Hepatocyte (in vitro differentiated cells): Measurements from ENCODE around the gene JAK1.

Experiments
- EZH2 ChIP-seq: fragments of 200-600 bp; sonication (generic); IDR thresholded peaks from 2 replicates; pipeline ENCODE4 v1.6.1; 2016; ENCODE audit warnings: antibody characterized with exemption, mild to moderate bottlenecking, borderline replicate concordance
- EZH2phosphoT487 ChIP-seq: fragments of 200-600 bp; sonication (generic); IDR thresholded peaks from one replicate; pipeline ENCODE4 v1.6.1; 2018; ENCODE audit warnings: antibody characterized with exemption, mild to moderate bottlenecking, low read depth, moderate library complexity; ENCODE audit not compliant: unreplicated experiment, severe bottlenecking
- TF ChIP-seq, protein P1 (sequence below): fragments of 200-600 bp; sonication (generic); IDR thresholded peaks from 2 replicates; pipeline ENCODE4 v1.5.1; 2016; ENCODE audit warnings: antibody characterized with exemption, mild to moderate bottlenecking; ENCODE audit not compliant: poor library complexity

DNA sequence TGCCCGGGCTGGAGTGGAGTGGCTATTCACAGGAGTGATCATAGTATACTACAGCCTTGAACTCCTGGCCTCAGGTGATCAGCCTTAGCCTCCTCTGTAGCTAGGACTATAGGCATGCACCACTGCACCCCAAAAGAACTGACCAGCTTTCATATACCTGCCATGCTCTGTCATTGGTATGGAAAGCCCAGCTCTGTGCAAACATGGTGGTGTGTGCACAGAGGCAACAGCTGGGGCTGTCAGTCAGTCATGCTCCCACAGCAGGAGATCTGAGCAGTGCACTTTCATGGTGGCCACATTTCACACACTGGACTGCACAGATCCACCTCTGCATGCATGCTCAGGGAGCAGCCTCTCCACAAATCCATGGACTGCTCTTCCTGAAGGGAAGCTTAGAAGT lies 8.8 kb upstream of the JAK1 start:
- TF ChIP-seq, protein P1, sequence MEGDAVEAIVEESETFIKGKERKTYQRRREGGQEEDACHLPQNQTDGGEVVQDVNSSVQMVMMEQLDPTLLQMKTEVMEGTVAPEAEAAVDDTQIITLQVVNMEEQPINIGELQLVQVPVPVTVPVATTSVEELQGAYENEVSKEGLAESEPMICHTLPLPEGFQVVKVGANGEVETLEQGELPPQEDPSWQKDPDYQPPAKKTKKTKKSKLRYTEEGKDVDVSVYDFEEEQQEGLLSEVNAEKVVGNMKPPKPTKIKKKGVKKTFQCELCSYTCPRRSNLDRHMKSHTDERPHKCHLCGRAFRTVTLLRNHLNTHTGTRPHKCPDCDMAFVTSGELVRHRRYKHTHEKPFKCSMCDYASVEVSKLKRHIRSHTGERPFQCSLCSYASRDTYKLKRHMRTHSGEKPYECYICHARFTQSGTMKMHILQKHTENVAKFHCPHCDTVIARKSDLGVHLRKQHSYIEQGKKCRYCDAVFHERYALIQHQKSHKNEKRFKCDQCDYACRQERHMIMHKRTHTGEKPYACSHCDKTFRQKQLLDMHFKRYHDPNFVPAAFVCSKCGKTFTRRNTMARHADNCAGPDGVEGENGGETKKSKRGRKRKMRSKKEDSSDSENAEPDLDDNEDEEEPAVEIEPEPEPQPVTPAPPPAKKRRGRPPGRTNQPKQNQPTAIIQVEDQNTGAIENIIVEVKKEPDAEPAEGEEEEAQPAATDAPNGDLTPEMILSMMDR = no peak
- TF ChIP-seq EZH2phosphoT487 (no peak), EZH2 (no peak)
